GM12891 (cell line): ENCODE data around the gene CTF1.

Experiments used
- PAX5 ChIP-seq: IDR thresholded peaks from 2 replicates; pipeline ENCODE4 v1.6.1; 2011; ENCODE audit warnings: low read length, moderate library complexity, mild to moderate bottlenecking; ENCODE audit not compliant: insufficient read depth, severe bottlenecking
- POLR2A ChIP-seq: IDR thresholded peaks from 2 replicates; pipeline ENCODE4 v1.6.1; 2011; ENCODE audit warnings: low read depth, low read length, control low read depth
- POLR2AphosphoS5 ChIP-seq: IDR thresholded peaks from 2 replicates; pipeline ENCODE4 v1.6.1; 2011; ENCODE audit warnings: low read depth, low read length, control low read depth
- POU2F2 ChIP-seq: IDR thresholded peaks from 2 replicates; pipeline ENCODE4 v1.6.1; 2011; ENCODE audit warnings: low read depth, mild to moderate bottlenecking, control low read depth, low read length, moderate library complexity
- SPI1 ChIP-seq: IDR thresholded peaks from 2 replicates; pipeline ENCODE4 v1.6.1; 2011; ENCODE audit warnings: low read depth, low read length, control low read depth
- TAF1 ChIP-seq: IDR thresholded peaks from 2 replicates; pipeline ENCODE4 v1.6.1; 2011; ENCODE audit warnings: low read depth, low read length, control low read depth

DNA sequence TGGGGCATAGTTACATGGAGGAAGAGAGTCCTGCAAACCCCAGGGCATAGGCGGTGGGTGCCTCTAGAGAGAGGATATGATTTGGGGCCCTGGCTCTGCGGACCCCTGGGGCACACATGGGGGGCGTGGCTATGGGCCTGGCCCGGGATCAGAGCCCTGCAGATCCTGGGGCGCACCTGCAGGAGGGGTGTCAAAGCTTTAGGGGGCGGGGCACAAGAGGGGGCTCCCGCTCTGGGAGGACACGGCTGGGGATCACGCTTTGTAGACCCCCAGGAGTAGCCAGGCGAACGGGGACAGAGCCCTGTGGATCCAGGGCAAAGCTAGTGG is 3.0 kb upstream of the CTF1 start:
- TF ChIP-seq POLR2A = no peak
- no peak for TF ChIP-seq POLR2AphosphoS5
- no peak for TF ChIP-seq TAF1
- TF ChIP-seq SPI1 = no peak
- no peak for TF ChIP-seq POU2F2
- no peak for TF ChIP-seq PAX5
